Gastrocnemius medialis (tissue), 4 donors: ENCODE measurements around the gene HES5.

ENCODE experiments used
- POLR2A ChIP-seq, 2 donors: fragments of 450-650 bp; IDR thresholded peaks; one replicate each; pipeline ENCODE4 v1.6.1; 2017; ENCODE audit warnings: antibody characterized with exemption in 2 of 2, mild to moderate bottlenecking in 2 of 2, moderate library complexity in 2 of 2
- TF ChIP-seq, protein P1 (sequence below), 5 experiments: fragments of 450-650 bp in 3 of 5; fragments of 200-600 bp in 2 of 5; sonication (generic) in 2 of 5; IDR thresholded peaks in 4 of 5; conservative IDR thresholded peaks in 1 of 5; 1 replicate in 4 of 5; 2 replicates in 1 of 5; pipeline ENCODE4 v1.5.1; 2016 to 2019; ENCODE audit warnings: antibody characterized with exemption in 5 of 5, mild to moderate bottlenecking in 3 of 5, moderate library complexity in 3 of 5

DNA sequence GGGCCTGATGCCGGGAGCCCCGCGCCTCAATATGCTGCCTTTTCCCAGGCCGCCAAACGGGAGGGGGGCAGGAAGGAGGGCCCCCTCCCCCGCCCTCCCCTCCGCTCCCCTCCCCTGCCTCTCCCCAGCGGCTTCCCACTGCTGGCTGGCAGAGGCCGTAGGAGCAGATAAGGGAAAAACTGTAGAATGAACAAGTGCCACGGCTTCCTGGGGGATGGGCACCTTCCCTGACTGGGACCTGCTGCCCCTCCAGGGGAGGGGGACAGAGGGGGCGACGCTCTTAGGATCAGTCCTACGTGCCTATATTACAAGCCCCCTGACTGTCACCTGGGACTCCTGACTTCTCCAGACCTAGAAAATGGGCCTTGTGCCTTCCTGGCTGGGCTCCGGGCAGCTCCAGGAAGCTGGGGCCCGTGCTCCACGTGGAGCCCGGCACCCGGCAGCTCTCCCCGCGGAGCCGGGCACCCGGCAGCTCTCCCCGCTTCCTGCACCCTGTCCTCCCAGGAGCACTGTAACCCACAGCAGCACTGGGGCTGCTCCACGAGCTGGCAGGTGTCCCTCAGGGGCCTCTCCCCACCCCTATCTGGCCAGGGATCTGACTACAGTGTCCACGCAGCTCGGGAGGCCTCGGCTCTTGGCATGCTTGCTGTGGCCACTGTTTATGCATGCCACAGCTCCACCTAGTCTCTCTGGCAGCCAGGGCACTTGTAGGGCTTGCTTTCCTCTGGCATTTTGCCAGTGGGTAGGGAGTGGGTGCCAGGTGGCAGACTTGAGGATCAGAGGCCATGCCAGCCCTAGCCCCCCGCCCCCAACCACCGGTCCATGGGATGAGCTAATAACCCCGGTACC lies 674 bp upstream of the HES5 start:
- TF ChIP-seq, protein P1, sequence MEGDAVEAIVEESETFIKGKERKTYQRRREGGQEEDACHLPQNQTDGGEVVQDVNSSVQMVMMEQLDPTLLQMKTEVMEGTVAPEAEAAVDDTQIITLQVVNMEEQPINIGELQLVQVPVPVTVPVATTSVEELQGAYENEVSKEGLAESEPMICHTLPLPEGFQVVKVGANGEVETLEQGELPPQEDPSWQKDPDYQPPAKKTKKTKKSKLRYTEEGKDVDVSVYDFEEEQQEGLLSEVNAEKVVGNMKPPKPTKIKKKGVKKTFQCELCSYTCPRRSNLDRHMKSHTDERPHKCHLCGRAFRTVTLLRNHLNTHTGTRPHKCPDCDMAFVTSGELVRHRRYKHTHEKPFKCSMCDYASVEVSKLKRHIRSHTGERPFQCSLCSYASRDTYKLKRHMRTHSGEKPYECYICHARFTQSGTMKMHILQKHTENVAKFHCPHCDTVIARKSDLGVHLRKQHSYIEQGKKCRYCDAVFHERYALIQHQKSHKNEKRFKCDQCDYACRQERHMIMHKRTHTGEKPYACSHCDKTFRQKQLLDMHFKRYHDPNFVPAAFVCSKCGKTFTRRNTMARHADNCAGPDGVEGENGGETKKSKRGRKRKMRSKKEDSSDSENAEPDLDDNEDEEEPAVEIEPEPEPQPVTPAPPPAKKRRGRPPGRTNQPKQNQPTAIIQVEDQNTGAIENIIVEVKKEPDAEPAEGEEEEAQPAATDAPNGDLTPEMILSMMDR (IDR thresholded peaks at IDR 0.05 in 4 of 5, conservative IDR thresholded peaks at IDR 0.05 in 1 of 5) = no peak
- TF ChIP-seq POLR2A (IDR thresholded peaks at IDR 0.05) = no peak
